GM19239 (cell line): Measurements from ENCODE around the gene CPPED1.

Experiments used
- DNase-seq: peaks from one replicate; pipeline ENCODE4 v3.0.0; 2011; ENCODE audit warnings: low spot score; ENCODE audit not compliant: insufficient read length
- FAIRE-seq: peaks from 2 replicates; lab custom pipeline; 2011; peaks lifted over from hg19 to GRCh38; lab: Jason Lieb, UNC

CPPED1 gene

DNA sequence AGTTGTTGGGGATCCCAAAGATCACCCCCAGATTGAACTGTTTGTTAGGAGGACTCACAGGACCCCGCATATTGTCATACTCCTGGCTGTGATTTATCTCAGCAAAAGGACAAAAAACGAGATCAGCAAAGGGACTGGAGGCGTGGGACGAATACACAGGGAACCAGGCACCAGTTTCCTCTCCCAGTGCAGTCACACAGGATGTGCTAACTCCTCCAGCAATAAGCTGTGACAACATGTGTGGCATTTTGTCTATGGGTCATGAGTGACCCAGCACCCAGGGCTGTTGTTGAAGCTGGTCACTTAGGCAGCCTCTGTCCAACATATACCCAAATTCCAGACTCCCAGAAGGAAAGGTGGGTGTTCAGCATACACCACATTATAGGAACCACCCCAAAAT, 60.9 kb downstream of the CPPED1 start:
- FAIRE-seq (no peak), DNase-seq (no peak)

DNA sequence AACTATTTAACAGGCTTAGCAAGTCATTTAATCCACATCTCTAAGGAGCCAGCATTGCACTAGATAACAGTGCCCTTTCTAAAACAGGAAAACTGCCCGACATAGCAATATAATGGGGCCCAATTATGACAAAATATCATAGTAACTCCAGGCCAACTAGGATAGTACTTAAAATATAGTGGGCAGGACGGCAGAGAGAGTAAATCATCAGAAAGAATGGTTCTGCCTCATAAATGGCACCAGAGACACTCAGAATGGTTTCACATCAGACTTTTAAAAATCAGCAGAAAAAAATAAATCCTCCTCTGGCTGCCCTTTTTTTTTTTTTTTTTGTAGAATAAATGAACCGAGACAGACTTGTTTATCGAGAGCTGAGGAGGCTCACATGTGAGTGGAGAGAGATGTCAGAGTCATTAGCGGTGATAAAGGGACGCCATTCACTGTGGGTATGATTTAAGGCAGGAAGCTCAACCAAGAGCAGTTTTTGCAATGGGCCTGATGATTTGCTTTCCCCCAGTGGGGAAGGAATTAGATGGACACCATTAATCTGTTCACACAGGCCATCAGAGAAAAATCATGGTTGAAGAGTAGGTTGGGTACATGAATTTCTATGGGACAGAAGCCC, 62.6 kb downstream of the CPPED1 start:
- FAIRE-seq (no peak), DNase-seq (no peak)

DNA sequence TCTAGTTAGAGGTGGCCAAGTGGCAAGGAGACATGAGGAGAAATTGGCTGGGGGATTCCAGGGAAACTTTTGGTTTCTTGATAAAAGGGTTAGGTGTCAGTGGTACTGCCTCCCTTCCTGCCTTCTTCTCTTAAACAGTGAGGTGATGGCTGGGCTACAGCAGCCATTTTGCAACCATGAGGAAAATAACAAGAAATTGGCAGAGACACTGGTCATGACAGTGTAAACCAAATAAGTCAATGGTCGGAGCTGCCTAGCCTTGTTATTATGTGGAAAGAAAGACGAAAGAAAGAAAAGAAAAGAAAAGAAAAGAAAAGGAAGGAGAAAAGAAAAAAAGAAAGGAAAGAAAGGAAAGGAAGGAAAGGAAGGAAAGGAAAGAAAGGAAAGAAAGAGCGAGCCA, 63.9 kb downstream of the CPPED1 start:
- FAIRE-seq (no peak), DNase-seq (no peak)

DNA sequence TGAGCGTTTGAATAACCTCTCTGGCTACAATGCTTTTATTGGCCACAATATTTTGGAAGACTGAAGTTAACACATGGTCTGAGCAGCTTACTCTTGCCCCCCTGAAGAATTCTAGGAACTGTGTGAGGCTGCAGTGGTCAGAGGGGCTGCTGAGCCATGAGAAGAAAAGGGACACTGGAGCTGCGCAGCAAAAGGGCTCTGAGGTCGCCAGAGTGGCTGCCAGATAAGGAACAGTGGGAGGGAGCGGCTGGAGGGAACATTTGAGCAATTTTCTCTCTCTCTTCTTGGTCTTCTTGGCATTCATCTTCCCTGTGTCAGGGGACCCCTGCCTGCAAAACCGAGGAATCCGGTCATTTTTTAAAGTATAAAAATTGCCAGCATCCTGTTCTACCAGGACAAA, 66.1 kb downstream of the CPPED1 start:
- FAIRE-seq (no peak), DNase-seq (no peak)

DNA sequence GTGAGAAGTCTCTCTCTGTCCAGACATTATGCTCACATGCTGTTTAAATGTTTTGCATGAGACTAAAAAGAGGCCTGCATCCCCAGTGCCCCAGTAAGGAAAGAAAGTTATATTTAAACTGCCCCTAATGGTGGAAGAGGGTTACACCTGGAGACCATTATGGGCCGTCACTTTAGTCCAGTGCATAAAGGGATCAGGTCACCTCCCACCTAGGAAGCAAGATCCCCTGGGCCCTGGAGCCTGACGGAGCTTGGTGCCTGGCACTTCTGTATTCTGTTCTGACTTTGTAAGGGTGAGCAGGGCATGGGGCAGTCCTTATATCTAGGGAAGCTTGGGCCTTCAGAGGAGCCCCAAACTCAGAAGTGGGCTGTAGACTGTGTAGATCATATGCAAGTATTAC, 67.9 kb downstream of the CPPED1 start:
- FAIRE-seq (no peak), DNase-seq (no peak)

DNA sequence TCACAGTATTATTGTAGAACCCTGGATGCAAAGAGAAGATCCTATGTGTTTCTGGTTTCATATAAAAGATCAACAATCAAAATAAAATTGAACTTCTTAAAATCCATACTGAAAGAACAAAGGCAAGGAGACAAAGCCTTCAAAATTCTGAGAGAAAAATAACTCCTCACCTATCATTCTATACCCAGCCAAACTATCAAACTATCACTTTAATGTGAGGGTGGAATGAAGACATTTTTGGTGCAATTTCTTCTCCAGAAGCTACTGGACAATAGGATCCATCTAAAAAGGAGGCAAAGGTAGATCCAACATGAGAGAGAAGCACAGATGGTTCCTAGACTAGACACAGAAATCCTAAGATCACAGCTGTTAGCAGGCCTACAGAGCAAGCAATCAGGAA, 71.1 kb downstream of the CPPED1 start:
- DNase-seq, result no peak
- FAIRE-seq, result no peak

DNA sequence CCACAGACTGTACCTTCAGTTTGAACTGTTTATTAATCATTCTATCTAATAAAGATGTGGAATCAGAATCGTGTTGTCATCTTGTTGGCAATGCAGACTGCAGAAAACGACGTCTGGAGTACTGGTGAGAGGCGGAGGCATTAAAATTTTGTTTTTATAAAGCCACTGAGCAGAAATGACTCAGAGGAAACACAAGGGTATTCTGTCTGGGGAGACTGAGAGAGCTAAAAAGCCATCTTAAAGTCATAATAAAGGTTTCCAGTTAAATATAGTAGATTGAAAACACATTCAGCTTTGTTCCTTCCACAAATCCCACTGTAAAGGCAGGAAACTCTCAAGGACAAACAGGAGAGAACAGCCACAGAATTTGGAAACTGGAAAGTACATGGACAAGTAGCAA, 74.2 kb downstream of the CPPED1 start:
- FAIRE-seq (no peak), DNase-seq (no peak)

DNA sequence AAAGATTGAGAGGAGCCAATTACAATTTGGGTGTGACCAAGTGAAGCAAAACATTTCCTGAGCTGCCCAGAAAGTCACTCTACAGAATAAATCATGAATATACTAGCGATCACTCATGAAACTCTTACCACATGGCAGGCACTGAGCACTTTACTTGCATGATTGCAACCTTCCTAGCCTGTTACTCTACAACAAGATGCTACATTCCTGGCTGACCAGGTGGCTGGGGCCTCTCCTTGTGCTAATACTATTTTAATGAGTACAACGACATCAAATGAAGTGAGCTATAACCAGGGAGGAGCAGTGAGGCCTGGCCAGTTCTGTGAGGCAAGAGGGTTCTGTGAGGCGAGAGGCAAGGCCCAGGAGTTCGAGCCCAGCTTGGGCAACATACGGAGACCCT, 75.2 kb downstream of the CPPED1 start:
- DNase-seq (no peak), FAIRE-seq (no peak)

DNA sequence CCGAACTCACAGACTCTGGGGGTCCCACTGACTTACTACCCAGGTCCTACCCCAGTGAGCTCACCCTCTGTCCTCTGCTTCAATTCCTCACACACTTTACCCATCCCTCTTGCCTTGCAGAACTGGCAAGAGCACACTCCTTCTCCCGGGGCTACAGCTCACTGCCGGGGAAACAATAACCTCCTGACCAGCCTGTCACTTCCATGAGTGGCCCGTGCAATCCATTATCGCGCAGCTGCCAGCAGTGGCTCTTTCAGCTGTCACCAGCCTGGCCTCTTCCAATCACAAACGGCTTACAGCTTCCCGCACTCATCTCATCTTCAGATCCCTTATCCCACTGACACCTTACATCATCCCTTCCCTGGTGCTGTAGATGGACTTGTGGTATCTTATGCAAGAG, 79.5 kb downstream of the CPPED1 start:
- FAIRE-seq (no peak), DNase-seq (no peak)

DNA sequence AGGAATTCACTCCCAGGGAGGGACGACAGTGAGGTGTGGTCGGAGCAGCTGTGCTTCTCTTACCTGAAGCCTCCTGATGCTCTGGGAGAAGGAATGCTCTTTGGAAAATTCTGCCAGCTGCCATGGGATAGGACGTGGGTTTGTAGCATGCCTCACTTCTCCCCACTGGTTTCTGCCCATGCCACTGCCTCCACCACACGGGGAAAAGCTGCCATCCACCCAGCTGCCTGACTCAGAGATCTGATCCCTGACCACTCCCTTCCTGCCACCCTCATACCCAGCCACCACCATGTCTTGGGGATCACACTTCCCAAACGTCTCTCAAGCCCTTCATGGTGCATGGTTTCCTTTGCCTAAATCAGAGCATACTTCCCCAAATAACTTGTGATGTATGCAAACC, 80.0 kb downstream of the CPPED1 start:
- DNase-seq (no peak), FAIRE-seq (no peak)

DNA sequence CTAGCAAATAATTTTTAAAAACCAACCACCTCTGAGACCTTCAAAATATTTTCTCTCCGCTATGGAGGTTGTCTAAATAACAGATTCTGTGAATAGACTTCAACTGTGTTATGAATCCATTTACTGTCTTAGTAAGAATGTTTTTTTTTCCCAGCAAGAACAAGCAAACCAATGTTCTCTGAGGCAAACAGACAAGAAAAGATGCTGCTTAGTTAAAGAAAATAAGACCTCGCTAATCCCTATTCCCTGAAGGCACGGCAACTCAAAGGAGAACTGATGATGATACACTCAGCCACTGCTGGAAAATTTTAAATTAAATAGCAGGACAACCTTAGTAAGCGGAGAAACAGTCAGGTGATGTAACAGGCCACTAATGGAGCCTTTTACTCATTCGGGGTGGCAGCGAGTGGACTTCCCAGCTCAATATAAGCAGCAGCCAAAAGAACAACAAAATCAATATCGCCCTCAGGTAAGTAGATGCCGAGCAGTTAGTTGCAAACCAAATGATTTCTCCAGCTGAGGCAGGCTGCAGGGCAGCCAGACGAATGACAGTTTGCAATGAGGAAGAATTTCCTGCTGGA, 81.8 kb downstream of the CPPED1 start:
- DNase-seq (no peak), FAIRE-seq (no peak)

DNA sequence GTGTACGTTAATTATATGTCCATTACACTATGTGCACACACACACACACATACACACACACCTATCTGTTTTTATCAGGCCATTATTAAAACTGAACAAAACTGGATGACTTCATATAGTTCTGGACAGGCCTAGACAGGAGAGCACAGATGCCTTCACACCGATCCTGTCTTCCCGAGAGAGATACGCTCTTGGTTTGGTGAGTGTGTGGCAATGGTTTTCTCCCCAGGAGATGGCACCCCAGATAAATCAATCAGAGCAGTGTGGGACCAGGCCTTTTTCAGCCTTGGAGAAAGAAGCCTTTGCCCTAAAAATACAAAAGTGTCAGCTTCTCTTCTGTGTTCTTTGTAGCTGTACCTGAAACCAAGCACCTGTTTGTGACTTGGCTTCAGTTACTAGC, 83.7 kb downstream of the CPPED1 start:
- FAIRE-seq, result no peak
- no peak for DNase-seq

DNA sequence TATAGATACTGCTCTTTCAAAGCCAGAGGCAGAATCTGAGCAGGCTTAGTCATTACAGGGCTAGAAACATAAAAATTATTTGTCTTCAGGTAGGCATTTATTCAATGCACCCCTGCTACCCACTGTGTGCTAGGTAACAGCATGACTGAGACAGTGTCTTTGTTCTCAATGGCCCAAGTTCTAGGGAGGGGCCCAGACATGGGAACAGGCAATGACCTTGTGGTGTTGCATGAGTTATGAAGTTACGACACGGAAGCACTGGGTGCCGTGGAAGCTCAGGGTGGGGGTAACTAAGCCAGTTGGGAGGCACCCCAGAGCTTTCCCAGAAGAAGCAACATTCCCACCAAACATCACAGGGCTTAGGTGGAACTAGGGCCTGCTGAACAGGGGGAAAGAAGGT, 87.0 kb downstream of the CPPED1 start:
- FAIRE-seq (no peak), DNase-seq (no peak)

DNA sequence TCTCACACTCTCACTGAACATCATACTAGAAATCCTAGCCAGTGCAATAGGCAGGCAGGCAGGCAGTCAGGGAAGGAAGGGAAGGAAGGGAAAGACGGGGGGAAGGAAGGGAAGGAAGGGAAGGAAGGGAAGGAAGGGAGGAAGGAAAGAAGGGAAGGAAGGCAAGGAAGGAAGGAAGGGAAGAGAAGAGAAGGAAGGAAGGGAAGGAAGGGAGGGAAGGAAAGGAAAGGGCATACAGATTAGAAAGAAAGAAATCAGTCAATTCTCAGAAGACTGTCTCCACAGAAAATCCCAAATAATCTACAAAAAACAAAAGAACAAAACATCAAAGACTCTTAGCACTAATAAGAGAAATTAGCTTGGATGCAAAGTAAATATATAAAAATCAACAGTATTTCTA, 93.9 kb downstream of the CPPED1 start:
- FAIRE-seq (no peak), DNase-seq (no peak)

DNA sequence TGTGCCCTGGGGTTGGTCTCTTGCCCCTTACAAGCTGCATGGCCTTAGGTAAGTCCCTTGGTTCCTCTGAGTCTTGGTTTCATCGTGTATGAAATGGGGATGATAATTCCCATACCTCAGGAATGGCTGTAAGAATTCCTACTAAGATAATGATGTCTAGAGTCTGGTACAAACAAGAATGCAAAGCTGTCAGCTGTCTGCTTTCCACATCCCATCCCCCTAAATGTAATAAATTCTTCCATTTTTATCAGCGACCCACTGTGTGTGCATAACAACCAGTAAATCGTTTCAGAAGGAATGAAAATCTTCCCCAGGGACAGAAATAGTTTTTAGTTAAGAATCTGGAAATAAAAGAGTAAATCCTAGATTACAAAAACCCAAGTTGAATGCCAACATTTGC, 95.4 kb downstream of the CPPED1 start:
- DNase-seq (no peak), FAIRE-seq (no peak)

DNA sequence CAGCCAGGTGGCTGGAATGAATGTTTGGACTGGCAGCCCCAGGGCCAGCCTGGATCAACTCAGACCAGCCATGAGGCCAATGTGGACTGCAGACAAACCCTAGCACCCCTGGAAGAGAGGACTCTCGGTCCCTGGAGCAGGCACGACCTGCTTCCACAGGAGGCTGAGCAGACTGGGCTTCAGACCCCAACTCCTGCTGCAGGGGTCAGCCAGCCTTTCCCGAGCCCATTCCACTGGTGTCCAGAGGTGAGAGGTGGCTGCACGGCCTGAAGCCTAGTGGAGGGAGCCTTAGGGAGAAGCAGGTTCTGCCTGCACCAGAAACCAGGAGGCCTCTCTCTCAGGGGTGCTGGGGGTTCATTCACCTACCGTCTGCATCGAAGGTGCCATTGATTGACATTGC, 97.1 kb downstream of the CPPED1 start:
- FAIRE-seq (no peak), DNase-seq (no peak)

DNA sequence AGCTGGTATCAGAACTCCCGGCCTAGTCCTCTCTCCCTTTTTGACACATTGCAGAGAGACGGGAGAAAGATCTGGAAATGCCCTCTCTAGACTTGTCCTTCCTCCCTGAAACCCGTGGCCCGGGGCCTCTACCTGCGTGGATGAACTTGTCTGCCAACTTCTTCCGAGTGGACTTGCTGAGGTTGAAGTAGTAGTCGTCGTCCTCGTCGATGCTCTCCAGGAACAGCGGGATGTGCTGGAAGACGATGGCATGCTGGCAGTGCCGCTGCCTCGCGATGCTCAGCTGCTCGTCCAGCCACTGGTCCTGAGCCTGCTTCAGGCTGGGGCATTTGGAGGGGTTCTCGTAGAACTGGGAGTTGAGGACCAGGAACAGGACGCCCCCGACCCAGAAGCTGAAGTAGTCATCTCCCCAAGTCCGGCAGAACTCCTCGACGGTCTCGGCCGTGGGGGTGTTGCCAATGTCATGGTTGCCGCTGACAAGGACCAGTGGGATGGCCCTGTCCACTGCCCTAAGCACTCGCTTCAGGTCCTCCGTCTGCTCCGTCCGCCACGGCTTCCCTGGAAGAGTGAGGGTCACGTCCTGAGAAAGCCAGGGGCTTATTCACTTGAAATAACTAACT, 99.1 kb downstream of the CPPED1 start:
- no peak for FAIRE-seq

DNA sequence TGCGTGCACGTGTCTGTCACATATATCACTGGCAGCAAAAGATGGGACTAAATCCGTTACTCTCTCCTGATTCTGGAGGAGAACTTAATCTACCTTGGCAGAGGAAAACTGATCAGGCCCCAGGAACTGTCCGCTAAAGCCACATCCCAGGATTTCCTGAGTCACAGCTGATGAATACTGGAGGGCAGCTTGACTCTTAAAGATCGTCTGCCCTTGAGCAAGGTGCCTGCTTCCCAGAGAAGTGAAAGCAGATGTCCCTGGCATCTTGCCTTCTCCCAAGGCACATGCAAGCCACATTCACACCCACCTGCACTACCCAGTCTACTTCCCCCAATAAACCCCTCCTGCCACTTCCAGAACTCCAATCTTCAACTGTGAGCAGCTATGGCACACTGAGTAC, 99.8 kb downstream of the CPPED1 start:
- DNase-seq (no peak), FAIRE-seq (no peak)

More for the DNA sequence above, 99.1 kb downstream of the CPPED1 start:
- DNase-seq, result no peak

DNA sequence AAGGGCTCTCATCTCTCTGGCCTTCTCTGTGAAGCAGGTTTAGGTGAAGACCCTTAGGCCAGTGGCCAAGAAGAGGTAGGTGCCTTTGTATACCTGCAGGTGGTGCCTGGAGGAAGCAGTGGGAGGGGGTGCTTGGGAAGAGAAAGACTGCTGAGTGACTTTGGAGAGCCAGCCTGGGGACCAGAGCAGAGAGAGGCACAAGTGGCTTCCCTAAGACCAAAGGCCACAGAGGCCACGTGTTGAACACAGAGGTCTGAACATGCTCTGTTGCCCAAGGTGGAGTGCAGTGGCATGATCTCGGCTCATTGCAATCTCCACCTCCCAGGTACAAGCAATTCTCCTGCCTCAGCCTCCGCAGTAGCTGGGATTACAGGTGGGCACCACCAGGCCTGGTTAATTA, 103.5 kb downstream of the CPPED1 start:
- FAIRE-seq (no peak), DNase-seq (no peak)

DNA sequence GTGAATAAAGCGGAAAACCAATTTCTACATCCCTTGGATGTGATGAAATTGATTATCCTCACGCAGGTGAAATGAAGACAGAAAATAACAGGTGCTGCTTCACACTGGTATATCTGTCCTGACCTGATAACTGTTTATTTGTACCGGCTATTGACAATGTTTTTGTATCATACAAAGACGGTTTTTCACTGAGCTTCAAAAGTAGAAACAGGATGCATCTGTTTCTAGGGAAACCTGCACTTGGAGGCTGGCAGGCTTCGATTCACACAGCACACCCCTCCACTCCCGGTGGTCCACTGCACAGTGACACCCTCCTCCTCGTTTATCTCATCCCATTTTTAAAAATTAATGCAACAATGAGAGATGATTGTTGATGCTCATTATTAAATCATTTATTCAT, 104.5 kb downstream of the CPPED1 start:
- FAIRE-seq (no peak), DNase-seq (no peak)

DNA sequence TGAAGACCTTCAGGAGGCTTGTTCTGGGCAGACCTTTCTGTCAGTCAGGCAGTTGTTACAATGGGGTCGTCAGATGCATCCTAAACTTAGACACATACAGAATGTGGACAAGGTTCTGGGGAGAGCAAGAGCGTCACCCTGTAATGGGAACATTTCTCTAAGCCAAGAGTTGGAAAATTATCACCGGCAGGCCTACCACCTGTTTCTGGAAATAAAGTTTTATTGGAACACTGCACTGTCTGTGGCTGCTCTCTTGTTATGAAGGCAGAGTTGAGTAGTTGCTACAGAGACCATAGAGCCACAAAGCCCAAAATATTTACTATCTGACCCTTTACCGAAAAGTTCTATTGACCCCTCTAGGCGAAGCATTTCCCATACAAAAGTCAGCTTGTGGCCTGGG, 106.2 kb downstream of the CPPED1 start:
- FAIRE-seq (no peak), DNase-seq (no peak)

DNA sequence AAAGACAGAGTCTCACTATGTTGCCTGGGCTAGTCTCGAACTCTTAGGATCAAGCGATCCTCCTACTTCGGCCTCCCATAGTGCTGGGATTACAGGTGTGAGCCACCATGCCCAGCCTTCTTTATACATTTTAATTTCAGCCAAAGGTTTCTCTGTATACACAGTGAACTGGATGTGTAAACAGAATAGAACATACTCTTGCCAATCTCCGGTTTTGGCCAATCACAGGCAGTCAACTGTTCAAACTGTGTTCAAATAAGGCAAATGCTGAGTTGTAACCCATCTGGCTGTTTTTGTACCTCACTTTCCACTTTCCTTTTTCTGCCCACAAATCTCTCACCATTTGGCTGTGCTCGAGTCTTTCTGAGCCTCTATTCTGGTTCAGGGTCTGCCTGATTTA, 108.2 kb downstream of the CPPED1 start:
- no peak for FAIRE-seq
- no peak for DNase-seq
